ENCODE measurements around the gene EIF4A3.
"Not testable (repeated sequence)": the region's sequence is repeated elsewhere in the genome, so short reads cannot be mapped to it uniquely, and the experiment has no call there.

The EIF4A3 gene

GRCh38 chr17:80173126-80173525 lies 26.2 kb upstream of the EIF4A3 start:
- no peak for DNase-seq

- DNase-seq, result no peak
Measured at GRCh38 chr17:80171681-80172080, 24.8 kb upstream of the EIF4A3 start.

GRCh38 chr17:80169784-80170500 lies 23.0 kb upstream of the EIF4A3 start, which contains the start of gene CARD14:
TSS of gene CARD14 (plus strand) at chr17:80170030. CDS start at chr17:80181439, 11,409 bp downstream.
- peak in 1 of 56 donors; percentile 15 for DNase-seq

GRCh38 chr17:80169107-80169506 lies 22.2 kb upstream of the EIF4A3 start:
- no peak for DNase-seq

- peak in 2 of 56 donors; percentile 8 to 10 for DNase-seq
Measured at GRCh38 chr17:80168371-80168770, 21.4 kb upstream of the EIF4A3 start.

GRCh38 chr17:80166446-80166845 lies 19.5 kb upstream of the EIF4A3 start:
- DNase-seq, result no peak

- peak in 8 of 56 donors; percentile 5 to 48 (median 11) for DNase-seq
Measured at GRCh38 chr17:80164185-80164584, 17.3 kb upstream of the EIF4A3 start.

GRCh38 chr17:80163336-80163735 lies 16.4 kb upstream of the EIF4A3 start:
- no peak for DNase-seq

GRCh38 chr17:80160536-80160935 lies 13.6 kb upstream of the EIF4A3 start:
- DNase-seq, result no peak

- no peak for DNase-seq
Measured at GRCh38 chr17:80158846-80159245, 11.9 kb upstream of the EIF4A3 start.

- DNase-seq, result not testable (repeated sequence)
Measured at GRCh38 chr17:80155600-80155999, 8.7 kb upstream of the EIF4A3 start.

GRCh38 chr17:80154166-80154565 lies 7.2 kb upstream of the EIF4A3 start:
- DNase-seq, result no peak

- DNase-seq, result no peak
Measured at GRCh38 chr17:80153004-80153403, 6.1 kb upstream of the EIF4A3 start.

GRCh38 chr17:80152081-80152702 lies 5.3 kb upstream of the EIF4A3 start:
- no peak for DNase-seq

GRCh38 chr17:80151333-80151732 lies 4.4 kb upstream of the EIF4A3 start:
- DNase-seq, result peak in 6 of 56 donors; percentile 4 to 36 (median 12)

GRCh38 chr17:80146121-80147034 lies 550 bp downstream of the EIF4A3 start:
- DNase-seq, result peak in 14 of 56 donors; percentile 18 to 68 (median 49)

- DNase-seq, result no peak
Measured at GRCh38 chr17:80145076-80146075, 1.6 kb downstream of the EIF4A3 start.

- DNase-seq, result no peak
Measured at GRCh38 chr17:80142929-80143328, 4.0 kb downstream of the EIF4A3 start.

- DNase-seq, result no peak
Measured at GRCh38 chr17:80141463-80142165, 5.3 kb downstream of the EIF4A3 start.

Data from nucleus accumbens (tissue), 56 donors.